ENCODE data around the gene IFIT1. TPM values are rescaled to one million over a fixed set of nuclear protein-coding genes. Genes with fewer than 3 reads are reported as not detected.
"Not testable (repeated sequence)": the region's sequence is repeated elsewhere in the genome, so short reads cannot be mapped to it uniquely, and the experiment has no call there.

Gene IFIT1
- polyA plus RNA-seq, 1 donor, result 14.4 TPM

DNA sequence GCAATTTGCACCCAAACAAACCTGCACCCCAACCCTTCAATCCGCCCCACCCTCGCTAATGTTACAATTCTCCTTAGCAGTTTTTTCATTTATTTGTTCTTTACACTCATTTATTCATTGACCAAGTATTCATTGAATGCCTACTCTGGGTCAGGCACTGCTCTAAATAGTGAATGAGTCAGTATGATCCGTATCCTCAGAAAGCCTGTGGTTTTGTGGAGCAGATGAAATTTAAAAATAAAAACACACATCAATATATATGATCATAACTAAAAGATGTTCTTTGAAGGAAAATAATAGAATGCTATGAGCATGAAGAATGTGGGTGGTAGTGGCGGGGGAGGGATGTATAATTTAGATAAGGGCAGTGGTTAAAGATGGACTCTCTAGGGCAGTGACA lies 35.2 kb downstream of the IFIT1 start:
- no peak for DNase-seq

DNA sequence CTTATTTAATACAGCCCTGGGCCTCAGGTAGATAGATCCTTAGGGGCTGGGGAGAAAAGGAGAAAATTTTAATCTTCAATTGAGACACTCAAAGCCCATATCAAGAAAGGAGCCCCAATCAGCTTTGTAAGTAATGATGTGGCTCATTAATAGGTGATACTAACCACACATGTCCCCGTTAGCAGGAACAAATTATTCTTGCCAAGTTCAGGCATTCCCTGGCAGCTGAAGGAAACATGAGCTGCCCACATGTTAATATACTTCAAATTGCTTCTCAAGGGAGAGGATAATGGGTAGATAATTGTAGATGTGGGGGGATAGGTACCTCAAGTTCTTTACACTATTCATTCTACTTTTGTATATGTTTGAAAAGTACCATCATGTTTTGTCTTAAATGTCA lies 36.5 kb downstream of the IFIT1 start:
- no peak for DNase-seq

DNA sequence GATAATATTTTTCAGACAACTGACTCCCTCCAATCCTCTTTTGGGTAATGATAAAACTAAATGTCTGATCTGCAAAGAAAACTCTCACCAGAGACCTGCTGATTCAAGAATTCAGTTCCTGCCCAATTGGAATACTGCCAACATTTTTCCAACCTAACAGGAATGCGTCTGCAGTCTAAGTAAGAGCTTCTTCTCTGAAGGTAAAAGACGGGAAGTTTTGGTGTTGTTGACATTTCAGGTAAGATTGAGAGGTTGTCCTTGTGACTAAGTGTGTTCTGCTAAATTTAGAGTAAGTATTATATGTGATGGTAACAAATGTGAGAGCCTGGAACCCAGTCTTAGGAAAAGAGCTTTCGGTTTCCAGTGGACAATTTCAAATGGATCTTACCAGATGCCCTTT lies 39.6 kb downstream of the IFIT1 start:
- DNase-seq, result peak; percentile 21

DNA sequence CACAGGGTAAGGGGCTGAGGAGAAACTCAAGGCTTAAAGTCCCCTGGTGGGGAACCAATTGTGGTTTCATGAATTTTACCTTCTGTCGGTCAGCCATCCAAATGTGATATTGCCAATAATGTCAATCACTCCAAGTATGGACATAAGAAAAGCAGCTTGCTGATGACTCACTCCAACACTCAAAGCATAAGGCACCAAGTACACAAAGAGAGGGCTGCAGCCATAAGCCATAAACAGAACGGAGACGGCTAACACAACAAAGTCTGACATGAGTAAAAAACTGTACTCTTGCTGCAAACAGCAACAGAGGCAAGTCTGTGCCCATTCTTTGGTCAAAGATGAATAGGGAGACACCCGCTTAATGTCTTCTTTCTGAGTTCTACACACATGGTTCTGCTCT lies 46.1 kb downstream of the IFIT1 start:
- DNase-seq, result no peak

DNA sequence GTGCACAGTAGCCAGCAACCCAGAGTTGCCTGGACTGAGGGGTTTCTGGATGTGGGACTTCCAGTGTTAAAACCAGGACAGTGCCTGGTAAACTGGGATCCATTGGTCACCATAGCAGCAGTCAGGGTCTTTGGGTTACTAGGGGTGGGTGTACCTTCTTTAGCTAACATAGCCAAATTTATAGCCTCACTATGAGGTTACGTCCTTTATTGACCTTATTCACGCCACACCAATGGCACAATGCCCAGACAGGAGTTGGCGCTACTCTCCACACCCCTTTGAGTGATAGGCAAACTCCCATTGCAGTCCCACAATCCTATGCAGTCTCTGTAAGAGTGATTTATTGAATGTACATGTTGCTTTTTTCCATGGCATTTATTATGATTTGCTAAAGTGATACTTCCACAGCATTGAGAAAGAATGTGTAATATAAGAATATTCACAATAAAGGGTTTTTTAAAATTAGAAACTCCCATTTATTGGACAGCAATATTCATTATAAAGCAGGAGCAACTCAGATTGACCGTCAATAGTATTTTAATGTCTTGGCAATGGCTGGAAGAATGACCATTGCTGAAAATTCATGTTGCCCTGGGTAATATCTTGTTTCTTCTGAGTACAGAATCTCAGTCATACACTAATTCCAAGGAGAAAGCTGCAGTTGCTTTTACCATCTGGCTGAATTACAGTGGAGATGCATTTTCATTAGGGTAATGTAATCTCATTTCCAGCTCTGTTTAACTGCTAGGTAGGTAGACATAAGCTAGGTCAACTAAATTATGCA lies 48.0 kb downstream of the IFIT1 start:
- DNase-seq, result no peak

DNA sequence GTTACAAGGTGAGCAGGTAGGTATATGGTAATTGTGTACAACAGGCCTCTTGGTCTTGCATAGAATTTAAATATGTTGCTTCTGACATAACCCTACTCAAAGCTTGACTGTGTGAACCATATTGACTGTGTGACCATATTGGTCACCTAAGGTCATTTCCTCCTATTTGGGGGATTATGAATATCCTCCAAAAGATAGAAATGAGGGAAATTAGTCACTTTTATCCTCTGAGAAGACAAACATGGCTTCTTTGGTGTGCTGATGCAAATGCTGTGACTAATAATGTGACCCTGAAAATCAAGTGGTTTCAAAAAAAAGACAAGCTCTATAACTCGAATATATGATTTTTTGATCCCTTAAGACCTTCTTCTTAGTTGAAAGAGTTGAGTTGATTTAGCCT lies 49.9 kb downstream of the IFIT1 start:
- DNase-seq, result no peak

DNA sequence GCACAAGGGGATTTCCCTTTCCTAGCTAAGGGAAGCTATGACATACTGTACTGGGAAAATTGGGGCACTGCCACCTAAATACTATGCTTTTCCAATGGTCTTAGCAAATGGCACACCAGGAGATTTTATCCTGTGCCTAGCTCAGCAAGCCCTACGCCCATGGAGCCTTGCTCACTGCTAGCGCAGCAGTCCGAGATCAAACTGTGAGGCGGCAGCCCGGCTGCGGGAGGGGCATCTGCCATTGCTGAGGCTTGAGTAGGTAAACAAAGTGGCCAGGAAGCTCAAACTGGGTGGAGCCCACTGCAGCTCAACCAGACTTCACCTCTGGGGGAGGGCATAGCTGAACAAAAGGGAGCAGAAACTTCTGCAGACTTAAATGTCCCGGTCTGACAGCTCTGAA lies 52.4 kb downstream of the IFIT1 start:
- DNase-seq, result not testable (repeated sequence)

DNA sequence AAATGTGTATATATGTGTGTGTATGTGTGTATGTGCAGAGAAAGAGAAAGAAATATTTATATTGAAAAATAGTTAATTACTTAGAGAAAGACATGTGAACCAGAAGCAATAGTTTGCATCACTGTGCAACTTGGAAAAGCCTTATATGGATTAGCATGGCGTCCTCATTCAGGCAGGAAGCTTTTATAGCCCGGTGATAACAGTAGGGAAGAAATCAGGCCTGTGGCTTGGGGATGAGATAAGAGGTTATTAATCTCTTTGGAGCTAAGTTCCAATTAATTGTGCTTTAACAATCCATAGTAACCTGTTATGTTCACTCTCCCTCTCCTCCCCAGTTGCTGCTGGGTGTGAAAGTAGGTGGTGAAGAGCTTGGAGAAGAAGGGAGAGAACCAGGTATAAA lies 58.5 kb downstream of the IFIT1 start:
- DNase-seq, result no peak

DNA sequence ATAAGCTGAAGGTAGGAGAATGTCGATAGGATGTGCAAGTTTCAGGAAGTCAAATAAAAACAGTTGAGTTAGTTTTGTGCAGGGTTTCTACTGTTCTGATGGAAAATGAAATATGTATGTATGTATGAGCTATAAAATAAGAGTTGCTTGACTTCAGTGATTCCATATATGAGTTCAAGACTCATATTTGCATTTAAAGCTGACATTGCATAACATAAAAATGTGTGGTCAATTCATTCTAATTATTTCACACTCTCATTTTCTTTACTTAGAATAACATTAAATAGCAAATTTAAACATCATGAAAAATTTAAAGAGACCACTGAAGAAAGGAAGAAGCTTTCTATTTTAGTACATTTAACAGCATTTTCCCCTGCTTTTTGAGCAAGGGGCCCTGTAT lies 59.8 kb downstream of the IFIT1 start:
- no peak for DNase-seq

DNA sequence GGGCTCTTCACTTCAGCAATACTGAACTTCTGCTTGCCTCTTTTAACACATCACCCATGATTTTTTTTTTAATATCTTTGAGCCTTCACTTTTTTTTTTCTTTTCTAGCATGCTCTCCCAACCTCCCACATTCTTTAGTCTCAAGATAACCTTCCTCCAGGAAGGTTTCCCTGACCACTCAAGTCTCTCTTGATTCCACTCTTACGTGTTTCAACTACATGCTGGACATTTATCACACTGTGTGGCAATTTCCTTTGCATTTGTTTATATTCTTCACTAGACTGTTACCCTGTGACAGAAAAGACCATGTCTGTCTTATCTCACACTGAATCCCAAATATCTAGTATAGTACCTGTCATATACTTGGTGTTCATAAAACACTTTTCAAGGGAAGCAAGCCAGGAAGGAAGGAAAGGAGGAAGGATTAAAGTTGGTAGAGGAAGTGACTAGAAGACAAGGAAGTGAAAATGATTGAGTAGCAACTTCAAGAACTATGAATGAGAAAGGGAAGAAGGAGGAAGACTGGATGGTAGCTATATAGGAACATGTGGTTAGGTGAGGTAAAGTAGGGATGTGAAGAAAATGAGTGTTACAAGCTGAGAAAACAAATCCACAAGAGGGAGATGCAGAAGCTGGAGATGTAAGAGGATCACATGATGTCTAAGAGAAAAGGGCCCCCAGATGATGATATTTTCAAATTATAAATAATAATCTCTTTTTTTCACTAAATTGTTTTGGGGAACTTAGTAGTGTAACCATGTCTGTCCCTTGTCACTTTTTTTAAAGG lies 62.3 kb downstream of the IFIT1 start:
- no peak for DNase-seq

Other genes starting within 250 kb of the IFIT1 start
- gene CH25H, start 185.3 kb upstream of the IFIT1 start, polyA plus RNA-seq (ENCODE audit: insufficient read length), result not detected
- gene LIPA, start 140.8 kb upstream of the IFIT1 start, polyA plus RNA-seq (ENCODE audit: insufficient read length), result 56.0 TPM
- 8.3 TPM for gene IFIT2, start 90.6 kb upstream of the IFIT1 start, polyA plus RNA-seq (ENCODE audit: insufficient read length)
- gene IFIT3, start 64.6 kb upstream of the IFIT1 start, polyA plus RNA-seq (ENCODE audit: insufficient read length), result 14.2 TPM
- 0.15 TPM for gene IFIT1B, start 14.6 kb upstream of the IFIT1 start, polyA plus RNA-seq (ENCODE audit: insufficient read length)
- gene IFIT5, start 21.9 kb downstream of the IFIT1 start, polyA plus RNA-seq (ENCODE audit: insufficient read length), result 16.1 TPM
- 33.3 TPM for gene SLC16A12, start 143.0 kb downstream of the IFIT1 start, polyA plus RNA-seq (ENCODE audit: insufficient read length)